ENCODE data around the gene EFNA2.

DNA sequence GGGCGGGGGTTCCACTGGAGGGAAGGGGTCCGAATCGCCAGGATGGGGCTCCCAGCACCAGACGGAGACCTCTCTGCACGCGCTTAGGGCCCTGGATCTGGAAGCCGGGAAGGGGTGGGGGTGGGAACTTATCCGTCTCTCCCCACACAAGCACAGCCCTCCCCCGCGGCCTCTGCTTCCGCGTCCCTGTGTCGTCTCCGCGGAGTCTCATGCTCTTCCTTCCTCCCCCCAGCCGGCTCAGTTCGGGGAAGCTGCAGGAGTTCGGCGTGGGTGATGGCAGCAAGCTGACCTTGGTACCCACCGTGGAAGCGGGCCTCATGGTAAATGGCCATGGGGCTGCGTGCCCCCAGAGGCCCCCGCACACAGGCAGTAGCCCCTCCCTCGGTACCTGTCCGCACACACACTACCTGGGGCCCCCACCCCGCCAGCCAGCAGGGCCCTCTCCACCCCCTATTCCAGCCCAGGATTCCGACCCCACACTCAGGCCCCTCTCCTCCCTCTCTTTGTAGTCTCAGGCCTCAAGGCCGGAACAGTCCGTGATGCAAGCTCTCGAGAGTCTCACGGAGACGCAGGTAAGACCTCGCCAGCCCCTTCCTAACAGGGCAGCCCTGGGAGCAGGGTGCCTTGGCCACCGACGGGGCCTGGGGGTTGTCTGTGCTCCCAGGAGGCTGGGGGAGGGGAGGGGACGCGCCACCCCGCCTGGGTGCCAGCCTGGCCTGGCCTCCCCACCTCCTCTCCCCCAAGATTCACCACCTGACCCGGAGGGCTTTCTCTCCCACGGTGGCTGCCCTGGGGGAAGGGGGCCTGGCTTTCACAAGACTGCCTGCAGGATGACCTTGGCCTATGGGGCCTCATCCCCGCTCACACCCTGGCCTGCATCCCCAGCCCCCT is 34.1 kb upstream of the EFNA2 start:
- TF ChIP-seq POLR2A (IDR thresholded peaks at IDR 0.05; ENCODE audit: low read depth) (no peak), POLR2AphosphoS5 (IDR thresholded peaks at IDR 0.05) (peak in 1 of 2 donors; percentile 54)
- TF ChIP-seq, protein P1, sequence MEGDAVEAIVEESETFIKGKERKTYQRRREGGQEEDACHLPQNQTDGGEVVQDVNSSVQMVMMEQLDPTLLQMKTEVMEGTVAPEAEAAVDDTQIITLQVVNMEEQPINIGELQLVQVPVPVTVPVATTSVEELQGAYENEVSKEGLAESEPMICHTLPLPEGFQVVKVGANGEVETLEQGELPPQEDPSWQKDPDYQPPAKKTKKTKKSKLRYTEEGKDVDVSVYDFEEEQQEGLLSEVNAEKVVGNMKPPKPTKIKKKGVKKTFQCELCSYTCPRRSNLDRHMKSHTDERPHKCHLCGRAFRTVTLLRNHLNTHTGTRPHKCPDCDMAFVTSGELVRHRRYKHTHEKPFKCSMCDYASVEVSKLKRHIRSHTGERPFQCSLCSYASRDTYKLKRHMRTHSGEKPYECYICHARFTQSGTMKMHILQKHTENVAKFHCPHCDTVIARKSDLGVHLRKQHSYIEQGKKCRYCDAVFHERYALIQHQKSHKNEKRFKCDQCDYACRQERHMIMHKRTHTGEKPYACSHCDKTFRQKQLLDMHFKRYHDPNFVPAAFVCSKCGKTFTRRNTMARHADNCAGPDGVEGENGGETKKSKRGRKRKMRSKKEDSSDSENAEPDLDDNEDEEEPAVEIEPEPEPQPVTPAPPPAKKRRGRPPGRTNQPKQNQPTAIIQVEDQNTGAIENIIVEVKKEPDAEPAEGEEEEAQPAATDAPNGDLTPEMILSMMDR (IDR thresholded peaks at IDR 0.05) = no peak
